NCI-H524 treated with DMSO at 0.1 percent for 48 hours (cell line): ENCODE data around the gene TRABD.

Experiments used
- DNase-seq: peaks from one replicate; lab custom pipeline; 2025; lab: John Stamatoyannopoulos, UW

TRABD gene

GRCh38 chr22:50238755-50239154 lies 53.0 kb downstream of the TRABD start:
- DNase-seq = no peak

- no peak for DNase-seq
These were observed 56.8 kb downstream of the TRABD start for GRCh38 chr22:50242406-50242949.

- no peak for DNase-seq
These were observed 58.1 kb downstream of the TRABD start for GRCh38 chr22:50243685-50244419.

DNA sequence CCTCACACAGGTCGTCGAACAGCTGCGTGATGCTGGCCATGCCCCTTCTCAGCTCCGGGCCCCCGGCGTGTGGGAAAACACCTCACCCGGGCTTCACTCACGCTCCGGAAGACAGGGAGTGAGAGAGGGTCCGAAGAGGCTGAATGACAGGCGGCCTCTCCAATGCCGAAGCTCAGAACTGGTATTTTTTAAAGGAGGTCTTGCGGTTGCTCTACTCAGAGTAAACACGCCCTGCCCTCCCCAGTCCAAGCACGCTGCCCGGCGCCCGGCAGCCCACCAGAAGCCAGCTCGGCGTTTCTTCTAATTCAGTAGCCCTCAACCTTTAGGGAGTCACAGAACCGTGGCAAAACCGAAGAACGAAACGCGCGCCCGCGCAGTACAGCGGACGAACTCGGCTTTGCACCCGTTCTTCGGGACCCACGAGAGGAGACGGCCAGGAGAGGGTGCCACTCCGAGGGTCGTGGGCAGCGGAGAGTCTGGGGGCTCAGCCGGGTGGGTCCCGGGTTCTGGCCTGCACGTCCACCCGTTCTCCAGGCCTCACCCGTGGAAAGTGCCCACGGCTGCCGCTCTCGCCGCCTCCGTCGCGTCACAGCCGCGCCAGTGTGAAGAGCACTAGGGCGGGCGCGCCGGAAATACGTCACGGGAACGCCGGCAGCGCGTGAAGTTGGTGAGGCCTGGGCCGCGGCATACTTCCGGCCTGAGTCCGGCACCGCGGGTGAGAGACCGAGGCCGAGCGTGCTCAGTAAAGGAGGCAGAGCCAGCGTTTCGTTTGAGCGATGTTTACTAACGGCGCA lies 58.9 kb downstream of the TRABD start, which contains the start of gene TUBGCP6:
TUBGCP6 (minus strand) TSS at position 604 of the 794 bp plus-strand sequence; CDS start at position 40, 564 bp downstream.
- no peak for DNase-seq

GRCh38 chr22:50245214-50246072 lies 59.7 kb downstream of the TRABD start:
- DNase-seq = no peak

DNA sequence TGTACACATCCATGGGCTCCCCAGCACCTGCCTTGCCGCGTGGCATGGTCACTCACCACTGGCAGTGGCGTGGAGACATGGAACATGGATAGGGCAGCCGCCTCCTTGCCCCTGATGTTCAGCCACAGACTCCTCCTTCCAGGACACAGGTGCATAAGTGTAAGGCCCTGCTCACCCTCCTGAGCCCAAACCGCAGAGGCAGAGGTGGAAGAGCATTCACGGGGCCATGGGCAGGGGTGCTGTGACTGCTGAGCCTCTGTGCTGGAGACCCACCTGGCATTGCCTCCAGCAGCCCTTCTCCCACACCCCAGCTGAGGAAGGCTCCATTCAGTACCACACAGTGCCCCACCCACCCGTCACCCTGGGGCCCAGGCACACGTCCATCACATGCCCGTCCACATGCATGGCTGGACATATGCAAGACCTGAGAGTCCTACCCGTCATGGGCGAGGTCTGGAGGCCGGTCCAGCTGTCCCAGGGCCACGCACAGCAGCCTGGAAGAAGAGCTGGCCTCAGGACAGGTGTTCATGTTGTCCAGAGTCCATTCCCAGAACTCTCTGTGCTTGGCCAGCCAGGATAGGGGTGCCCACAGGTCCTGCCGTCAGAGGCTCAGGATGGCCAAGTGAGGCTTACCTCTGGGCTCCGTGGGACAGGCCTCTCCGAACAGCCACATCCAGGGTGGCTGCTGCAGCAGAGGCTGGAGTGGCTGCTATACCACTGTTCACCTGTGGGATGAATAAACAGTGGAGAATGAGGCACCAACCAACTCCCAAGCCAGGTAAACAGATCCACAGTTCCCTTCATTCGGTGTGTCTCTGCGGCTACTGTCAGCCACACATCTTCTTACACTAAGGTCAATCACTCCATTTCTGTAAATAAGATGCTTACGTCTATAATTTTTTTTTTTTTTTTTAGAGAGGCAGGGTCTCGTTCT lies 60.8 kb downstream of the TRABD start:
- no peak for DNase-seq

- DNase-seq = no peak
These were observed 62.0 kb downstream of the TRABD start for GRCh38 chr22:50247748-50248147.

GRCh38 chr22:50248196-50249081 lies 62.7 kb downstream of the TRABD start:
- DNase-seq = no peak
